NCI-H2227 (cell line): ENCODE measurements around the gene SLC7A1.

Experiments used
- DNase-seq: peaks from one replicate; lab custom pipeline; 2025; ENCODE audit not compliant: unreplicated experiment; lab: John Stamatoyannopoulos, UW

Gene SLC7A1

DNA sequence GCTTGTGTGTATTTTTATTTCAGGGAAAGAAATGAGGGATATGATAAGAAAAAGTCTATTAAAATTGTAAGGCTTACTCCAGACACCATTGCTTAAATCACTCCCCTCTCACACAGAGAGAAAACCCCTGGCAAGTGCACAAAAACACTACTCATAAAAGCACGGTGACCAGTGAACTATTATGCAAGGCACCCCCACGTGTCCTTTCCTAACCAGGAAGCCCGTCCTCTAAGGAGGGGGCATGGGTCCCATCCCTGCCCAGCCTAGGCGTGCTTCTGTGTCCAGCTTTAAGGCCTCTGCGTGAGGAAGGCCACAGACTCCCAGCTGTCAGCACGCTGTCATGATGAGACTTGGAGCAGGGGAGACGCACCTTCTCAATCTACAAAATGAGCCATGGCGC lies 83.5 kb downstream of the SLC7A1 start:
- no peak for DNase-seq

DNA sequence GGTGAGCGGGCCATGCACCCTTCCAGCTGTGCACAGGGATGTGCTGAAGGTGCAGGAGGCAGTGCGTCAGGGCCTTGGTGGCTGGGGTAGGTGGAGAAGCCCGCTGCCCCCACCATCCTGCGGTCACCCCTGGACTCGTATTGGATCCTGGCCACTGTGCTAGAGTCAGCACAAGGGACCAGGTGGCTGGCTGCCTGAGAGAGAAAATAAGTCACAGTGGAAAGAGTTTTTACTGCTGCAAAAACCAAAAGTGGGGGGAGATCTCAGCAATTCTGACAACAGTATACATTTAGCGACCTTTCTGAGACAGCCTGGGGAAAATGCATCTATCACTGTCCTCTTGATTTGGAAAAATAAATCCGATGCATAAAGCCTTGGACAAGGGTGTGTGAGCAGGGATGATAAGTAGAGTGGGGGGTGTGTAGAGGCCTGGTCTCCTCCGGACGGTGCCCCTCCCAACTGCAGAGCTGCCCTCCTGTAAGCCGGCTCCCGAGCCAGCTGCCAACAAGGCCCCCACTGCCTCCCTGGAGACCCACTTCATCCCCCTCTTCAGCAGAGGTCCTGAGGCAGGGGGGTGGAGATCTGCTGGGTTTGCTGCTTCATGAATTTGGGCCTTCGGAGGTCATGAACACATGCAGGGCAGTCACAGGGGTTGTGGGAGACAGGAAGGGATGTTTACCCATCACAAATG lies 84.2 kb downstream of the SLC7A1 start:
- DNase-seq: no peak

DNA sequence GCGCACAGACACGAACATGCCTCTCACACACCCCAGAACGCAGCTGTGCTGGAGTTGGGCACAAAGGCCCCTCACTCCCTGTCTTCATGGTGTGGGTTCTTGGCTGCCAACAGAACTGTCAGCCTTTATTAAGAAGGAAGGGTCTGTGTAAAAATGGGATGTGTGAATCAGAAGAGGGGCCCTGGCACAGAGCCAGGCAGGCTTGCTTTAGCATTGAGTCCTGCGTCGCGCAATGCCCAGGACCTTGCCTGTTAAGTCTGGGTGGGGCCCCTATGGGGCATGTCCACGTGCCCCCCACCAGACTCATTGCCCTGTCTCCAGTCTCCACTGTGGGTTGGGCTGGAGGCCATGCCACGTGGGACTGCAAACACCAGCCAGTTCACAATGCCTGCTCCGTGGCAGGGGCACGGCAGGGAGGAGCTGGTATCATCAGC lies 84.8 kb downstream of the SLC7A1 start:
- no peak for DNase-seq

DNA sequence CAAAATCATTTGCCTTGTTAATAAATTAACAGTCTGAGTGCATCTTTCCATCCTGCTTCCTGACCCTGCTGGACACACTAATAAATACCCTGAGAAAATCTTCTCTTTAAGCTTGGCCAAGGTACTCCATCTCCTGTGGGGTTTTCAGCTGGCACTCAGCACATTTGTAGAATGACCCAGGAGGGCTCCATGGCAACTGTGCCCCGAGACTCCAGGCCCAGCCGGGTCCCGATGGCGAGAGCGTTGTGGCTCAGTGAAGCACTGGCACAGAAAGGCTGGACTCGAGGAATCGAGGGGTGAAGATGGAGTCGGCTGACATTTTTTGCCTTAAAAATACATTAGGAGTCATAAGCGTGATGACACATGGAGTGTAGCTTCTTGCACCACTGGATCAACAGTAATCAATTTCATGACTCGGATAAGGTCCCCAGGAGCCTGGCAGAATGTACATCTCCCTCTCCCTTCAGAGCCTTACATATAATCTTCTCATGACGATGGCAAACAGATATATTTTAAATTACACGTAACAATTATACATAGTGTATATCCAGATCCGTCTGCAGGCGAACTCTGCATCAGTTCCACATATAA lies 85.4 kb downstream of the SLC7A1 start:
- DNase-seq: no peak

DNA sequence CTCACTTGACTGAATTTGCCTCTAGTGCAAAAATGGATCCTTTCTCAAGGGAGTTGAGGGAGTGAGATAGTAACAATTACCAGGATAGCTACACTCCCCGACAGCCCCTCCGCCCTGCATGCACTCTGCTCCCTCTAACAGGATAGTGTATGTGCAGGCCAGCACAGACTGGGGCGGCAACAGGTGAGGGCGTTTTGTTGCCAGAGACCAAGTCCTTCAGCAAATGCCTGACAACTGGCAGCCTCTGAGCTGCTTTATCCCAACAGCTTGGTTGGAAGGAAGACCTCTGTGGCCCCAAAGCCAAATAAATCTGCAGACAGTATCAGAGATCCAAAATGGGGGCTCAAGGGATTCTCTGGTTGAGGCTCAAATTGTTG lies 86.6 kb downstream of the SLC7A1 start:
- no peak for DNase-seq

DNA sequence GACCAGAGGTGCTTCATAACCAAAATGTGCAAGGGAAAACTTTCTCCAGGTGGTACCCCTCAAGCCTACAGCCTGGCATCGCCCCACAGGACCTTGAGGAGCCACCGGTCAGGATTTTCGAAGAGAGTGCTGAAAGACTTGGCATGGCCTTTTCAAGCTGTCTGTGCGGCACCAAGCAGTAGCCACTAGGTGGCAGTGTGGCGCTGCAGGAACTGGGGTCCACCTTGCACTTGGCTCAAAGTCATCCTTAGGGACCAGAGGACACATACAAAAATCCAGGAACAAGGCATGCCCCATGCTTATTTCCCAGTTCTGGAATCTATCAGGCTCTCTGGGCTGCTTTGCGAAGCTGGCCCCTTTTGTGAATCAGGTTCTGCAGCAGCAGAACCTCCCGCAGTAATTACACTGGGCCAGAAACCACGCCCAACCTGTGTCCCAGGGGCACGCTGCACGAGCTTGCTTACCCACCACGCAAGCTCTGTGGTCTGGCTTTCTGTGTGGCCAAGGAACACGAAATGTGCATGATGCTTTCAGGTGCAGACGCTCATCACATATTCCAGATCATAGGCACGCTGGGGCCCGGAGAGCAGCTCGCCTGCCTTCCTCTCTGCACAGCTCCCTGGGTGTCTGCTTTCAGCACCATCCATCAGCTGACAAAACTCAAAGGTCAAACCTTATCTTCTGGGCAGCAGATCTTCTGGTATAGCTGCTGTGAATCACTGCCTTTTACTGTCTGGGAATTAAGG lies 87.2 kb downstream of the SLC7A1 start:
- DNase-seq: peak; percentile 81

DNA sequence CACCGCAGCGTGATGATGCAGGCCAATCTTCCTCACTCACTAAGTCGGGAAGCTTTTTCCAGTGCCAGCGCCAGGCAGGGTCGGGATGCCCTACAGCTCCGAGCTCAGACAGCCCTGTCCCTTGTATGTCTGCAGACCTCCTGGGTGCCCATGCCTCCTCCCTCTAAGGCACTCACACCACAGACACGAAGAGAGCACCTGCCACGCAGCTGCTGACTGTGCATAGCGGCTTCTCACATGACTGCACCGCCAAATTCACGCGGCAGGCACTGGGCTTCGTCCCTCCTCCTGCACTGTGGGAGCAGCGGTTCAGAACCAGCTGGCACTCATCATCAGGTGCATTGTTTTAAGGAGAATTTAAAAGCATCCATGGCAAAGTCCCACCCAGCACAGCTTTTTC lies 88.1 kb downstream of the SLC7A1 start:
- peak; percentile 49 for DNase-seq

DNA sequence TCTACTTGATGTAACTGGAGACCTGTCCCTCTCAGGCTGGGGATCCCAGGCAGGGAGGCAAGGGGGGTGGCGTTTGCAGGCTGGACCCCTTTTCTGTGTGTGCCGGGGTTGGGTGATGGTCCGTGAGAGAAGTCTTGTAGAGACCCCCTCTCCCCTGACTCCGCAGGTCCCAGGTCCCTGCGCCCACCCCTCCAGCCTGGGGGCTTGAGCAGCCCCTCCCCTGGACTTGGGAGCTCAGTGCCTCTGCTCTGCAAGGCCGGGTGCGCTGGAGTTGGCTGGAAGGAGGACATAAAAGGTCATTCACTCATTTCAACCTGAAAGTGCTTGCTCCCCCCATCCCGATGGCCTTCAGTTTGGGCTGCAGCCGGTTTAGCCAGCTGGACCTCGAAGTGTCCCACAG lies 89.5 kb downstream of the SLC7A1 start:
- no peak for DNase-seq

DNA sequence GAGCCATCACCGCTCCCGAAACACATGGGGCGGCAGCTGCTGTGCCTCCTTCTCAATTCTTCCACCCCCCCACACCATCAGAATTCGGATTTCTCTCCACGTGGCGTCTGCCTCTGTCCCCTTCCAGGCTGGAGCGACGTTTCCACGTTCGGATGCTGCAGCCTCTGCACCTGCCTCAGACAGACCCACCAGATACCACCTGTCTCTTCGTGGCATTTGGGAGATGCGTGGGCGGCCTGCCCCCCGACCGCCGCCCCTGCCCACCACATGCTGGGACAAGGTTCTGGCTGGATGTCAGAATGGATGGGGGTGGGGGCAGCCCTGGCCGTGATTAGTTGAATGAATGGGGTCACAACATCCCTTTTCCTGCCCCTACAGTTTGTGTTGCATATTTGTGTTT lies 90.0 kb downstream of the SLC7A1 start:
- no peak for DNase-seq

DNA sequence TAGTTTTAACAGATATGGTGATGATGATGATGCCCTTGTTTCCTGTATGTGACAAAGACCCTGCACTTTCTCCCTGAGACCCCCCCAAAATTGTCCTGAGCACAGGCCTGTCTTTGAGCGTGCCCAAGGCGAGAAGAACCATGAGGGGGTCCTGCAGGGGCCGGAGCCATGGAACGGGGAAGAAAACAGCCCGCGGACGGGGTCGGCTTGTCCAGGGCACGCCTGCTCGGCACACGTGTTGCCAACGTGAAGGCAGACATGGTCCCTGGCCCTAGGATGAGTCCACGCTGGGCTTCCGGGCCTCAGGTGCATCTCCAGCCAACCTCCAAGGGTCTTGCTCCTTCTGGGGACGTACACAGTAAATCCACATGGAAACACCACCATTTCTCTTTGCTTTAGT lies 90.8 kb downstream of the SLC7A1 start:
- DNase-seq: no peak

DNA sequence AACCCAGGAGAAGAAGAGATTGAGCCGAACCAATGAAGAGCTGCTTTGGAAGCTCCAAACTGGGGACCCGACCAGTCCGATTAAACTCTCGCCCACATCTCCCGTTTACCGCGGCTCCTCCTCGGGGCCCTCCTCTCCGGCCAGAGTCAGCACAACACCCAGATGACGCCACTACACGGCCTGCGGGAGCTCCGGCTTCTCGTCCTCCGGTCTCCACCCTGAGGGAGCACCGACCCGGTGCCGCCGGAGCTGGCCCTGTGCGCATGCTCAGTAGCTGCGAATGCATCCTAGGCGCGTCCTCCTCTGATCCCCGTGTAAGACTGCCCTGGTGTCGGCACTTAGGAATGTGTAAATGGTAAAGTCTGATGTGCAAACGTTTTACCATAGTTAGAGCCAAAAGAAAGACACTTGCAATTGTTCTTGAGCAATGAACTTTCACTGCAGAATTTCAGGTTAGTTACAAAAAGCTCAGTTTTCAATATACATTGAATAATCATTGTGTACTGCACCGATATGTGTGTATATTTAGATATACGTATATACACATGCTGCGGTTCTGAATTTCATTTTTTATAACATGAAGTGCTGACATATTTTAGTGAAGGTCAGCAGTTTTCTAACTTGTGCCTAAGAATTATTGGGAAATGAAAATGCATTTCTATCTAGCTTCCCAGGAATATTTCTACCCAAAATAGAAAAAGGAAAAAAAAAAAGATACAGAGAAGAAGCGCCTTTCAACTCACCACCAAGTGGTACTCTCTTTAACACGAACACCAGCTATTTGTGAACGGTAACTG lies 92.2 kb downstream of the SLC7A1 start:
- peak; percentile 72 for DNase-seq

DNA sequence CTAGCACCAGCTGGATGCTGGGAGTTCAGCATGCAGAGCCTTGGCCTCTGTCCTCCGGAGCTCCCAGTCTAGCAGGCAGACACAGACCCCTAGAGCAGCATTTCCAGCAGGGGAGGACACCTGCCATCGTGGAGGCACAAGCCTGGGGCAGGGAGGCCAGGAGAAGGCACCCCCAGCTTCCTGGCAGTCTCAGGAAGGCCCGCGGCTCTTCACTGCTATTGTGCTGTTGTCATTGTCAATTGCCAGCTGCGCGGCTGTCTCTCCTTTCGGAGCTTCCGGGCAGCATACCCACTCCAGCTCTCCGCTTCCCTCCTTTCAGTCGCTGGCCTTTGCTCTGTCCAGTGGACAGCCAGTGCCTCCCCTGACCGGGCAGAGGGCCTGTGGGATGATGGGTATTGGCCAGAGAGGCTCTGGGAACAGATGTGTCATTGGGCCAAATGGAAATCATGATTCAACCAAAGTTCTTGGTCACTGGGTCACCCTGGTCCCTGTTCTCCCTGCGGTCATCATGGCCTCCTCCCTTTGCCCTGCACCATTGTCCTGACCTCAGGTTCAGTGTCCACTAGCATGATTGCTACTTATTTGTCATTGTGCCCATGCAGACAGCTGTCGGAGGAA lies 93.0 kb downstream of the SLC7A1 start:
- no peak for DNase-seq

DNA sequence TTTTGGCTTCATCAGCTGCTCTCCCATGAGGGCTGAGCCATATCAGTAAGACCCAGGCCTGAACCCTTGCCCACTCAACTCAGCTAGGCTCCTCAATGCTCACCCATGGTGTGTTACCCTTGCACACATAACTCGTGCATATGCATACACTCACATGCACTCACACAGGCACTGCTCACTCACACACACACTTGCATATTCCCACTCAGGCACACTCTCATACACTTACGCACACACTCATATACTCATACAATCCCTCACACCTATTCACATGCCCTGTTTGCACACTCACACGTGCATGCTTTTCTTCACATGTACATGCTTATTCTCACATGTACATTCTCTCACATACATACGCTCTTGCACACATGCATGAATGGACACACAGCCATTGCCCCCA lies 93.8 kb downstream of the SLC7A1 start:
- no peak for DNase-seq

DNA sequence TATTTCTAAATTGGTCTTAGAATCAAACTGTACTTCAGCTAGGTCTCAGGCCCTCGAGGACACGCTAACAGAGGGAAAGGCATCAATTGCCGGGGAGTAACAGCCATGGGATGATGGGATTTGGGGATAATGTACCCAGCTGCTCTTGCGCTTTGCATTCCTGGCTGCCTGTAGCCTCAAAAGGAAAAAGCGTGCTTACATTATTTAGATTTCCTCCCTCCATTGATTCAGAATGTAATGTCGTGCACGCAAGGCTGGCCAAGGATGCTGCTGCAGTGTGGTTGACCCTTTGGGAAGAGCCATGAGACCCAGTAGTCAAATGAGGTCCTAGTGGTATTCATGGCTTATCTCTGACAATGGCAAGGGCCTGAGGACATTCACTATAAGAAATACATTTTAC lies 95.1 kb downstream of the SLC7A1 start:
- DNase-seq: no peak

DNA sequence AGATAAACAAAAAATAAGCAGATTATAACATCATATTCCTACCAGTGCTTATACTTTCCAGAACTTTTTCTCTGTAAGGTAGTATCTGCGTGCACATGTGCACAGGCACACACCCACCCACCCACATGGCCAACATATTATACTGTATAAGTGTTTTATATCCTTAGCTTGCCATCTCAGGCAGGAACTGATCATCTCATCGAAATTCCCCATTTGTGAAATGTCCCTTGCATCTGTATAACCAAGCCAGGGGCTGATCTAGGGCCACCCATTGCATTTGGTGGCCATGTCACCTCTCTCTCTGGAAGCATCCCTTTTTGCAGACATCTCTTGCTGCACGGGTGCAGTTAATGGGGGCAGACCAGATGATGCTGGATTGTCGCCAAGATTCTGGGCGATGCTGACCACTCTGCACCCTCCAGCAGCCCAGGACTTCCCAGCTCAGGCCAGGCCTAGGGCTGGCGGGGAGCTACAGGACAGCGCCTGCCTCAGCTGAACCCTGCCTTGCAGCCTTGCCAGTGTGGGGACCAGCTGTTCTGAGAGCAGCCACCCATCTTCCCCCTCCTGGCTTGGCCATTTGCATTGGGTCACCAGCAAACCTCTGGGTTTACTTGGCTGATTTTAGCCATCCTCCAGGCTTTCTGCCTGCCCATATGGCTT lies 95.9 kb downstream of the SLC7A1 start:
- no peak for DNase-seq

DNA sequence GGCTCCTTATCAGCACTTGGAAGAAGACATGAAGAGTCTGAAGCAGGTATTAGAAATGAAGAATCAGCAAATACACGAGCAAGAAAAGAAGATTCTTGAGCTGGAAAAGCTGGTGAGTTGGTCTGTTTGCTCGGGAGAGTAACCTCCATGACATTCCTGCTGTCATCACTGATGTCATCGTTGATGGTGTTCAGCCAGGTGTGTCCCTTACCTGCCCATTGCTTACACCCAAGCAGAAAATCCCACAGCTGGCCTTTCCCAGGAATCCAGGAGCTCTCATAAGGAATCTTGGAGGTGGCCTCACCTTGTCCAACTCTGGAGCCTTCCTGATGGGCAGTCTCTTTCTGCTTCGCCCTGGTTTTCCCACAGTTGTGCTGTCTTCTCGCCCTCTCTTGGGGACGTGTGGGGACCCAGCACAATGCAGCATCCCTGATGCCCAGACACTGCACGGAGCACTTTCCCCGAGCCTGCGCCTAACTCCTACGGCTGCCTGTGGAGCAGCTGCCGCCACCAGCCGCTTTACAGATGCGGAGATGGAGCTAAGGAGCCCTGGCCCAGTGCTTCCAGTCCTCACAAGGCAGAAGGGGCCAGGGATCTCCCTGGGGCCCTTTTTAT lies 97.0 kb downstream of the SLC7A1 start:
- DNase-seq: no peak

DNA sequence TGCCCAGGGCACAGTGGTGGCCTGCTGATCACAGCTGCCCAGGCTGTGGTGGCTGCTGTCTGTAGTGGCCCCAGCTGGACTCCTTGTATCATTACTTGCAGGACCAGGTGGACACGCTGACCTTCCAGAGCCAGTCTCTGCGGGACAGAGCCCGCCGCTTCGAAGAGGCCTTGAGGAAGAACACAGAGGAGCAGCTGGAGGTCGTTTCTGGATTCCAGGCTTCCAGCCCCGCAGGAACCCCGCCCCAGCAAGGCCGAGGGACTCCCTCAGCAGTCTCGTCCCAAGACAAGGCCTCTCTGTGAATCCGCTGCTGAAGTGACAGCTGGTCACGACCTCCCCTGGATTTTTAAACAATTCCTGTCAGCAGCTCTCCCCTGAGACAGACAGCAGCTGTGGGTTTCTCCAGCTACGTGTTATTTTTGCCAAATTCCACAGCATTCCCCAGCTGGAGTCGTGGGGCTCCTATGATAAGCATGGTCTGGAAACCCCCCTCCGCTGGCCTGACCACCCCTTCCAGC lies 98.3 kb downstream of the SLC7A1 start:
- DNase-seq: no peak

DNA sequence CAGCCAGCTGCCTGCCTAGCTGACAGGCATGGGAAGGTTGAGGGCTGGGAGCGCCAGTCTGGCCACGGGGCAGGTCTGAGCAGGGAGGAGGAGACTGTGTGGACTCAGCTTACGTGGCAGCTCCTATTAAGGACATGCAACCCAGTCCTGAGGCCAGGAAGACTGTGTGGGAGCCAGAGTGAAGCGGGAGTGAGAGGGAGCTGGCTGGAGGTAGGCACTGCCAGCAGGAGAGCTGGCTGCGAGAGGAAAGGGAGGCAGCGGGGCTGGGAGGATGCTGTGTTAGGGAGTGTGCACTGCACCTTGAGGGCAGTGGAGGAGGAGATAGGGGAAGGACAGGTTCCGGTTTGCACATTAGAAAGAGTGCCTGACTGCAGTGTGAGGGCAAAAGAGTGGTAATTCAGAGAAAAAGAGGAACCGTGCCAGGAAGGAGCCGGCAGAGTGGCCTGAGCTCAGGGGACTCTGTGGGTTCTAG lies 99.2 kb downstream of the SLC7A1 start:
- no peak for DNase-seq

DNA sequence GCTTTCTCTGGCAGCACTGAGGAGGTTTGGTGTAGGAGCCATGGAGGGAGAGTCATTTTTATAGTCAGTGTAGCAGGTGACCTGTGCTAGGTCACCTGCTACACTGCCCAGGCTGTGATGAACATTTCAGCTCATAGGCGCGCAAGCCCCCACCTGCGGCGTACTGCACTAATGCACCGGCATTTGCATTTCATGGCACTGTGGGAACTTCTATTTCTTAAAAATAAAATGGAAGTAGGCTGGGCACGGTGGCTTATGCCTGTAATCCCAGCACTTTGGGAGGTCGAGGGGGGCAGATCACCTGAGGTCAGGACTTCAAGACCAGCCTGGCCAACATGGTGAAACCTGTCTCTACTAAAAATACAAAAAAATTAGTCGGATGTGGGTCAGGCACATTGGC lies 101.0 kb downstream of the SLC7A1 start:
- DNase-seq: no peak

DNA sequence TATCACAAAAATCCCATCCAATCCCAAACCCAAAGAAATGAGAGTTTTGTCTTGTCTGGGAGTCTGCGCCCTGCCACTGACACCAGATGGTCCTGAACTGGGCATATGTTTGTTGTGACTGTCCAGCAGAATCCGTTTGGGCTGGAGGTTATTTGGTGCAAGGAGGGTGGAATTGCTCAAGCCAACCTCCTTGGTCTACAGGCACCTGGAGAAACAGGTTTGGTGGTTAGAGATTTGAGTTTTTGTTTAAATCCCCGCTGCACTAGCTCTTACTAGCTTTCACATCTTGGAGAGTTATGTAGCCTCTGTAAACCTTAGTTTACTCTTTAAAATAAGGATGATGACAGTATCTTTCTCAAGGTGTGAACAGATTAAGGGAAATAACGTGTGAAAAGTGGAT lies 101.7 kb downstream of the SLC7A1 start:
- DNase-seq: no peak
